BJ (cell line): ENCODE results near the gene UBL7. TPM values are rescaled to one million over a fixed set of nuclear protein-coding genes. Genes with fewer than 3 reads are reported as not detected.
A peak's percentile ranks its signal among the peaks of the same experiment; 100 is the strongest.

Source experiments
- CTCF ChIA-PET: fragments of 350-600 bp; formaldehyde crosslinking; extraction: SDS; loops from one replicate; lab custom pipeline; 2021; ENCODE audit warnings: antibody characterized with exemption, inconsistent platforms; lab: Yijun Ruan, JAX
- POLR2A ChIA-PET: fragments of 300-600 bp; sonication (Branson Sonifier 250); formaldehyde crosslinking; extraction: SDS; loops from one replicate; lab custom pipeline; 2021; ENCODE audit warnings: antibody characterized with exemption; lab: Charles Lee
- DNase-seq: peaks from one replicate; pipeline ENCODE4 v3.0.0-alpha.2; 2011; ENCODE audit warnings: low read depth
- H3K27me3 ChIP-seq: 2 replicates; pipeline ENCODE4 v1.6.0; 2011; ENCODE audit warnings: low read length; ENCODE audit not compliant: control insufficient read depth, insufficient read depth
- H3K36me3 ChIP-seq: 2 replicates; pipeline ENCODE4 v1.5.1; 2011; ENCODE audit warnings: low read length; ENCODE audit not compliant: control insufficient read depth, insufficient read depth
- H3K4me3 ChIP-seq: 2 replicates; pipeline ENCODE4 v1.5.1; 2011; ENCODE audit warnings: low read depth, mild to moderate bottlenecking, control low read depth, low read length
- polyA plus RNA-seq: library from polyadenylated mRNA; depleted of rRNA; stranded (reverse); fragments of >200 nt; gene quantifications from 2 replicates; pipeline ENCODE4 v1.2.3, GENCODE V29; 2011
- TF ChIP-seq, protein P1 (sequence below): IDR thresholded peaks from 2 replicates; pipeline ENCODE4 v1.5.1; 2011; ENCODE audit warnings: low read depth, mild to moderate bottlenecking, control low read depth, inconsistent platforms, low read length, moderate library complexity; ENCODE audit not compliant: insufficient read depth

The UBL7 gene
- polyA plus RNA-seq, 1 experiment, result 87.3 TPM

DNA sequence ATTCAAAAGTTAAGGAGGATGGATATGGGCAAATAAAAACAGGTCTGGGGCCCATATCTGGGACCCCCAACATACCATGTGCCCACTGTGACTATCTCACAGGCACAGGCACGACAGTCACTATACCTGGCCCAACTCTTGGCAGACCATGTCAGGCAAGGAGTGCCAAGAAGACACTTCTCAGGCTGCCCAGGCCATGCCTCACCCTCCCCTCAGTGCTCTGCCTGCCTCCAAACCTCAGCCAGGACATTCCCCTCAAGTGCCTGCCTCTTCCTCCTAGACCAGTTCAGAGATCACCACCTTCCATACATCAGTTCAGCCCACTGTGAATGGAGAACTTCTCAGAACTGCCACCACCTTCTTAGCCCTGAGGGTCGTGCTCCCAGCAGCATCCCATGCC lies 22.8 kb downstream of the UBL7 start:
- POLR2A ChIA-PET, result no interaction called here
- H3K27me3 ChIP-seq, result no peaks in the 10 kb centered on the region
- DNase-seq, result no peak
- no peak overlapping the region for H3K4me3 ChIP-seq
- TF ChIP-seq, protein P1, sequence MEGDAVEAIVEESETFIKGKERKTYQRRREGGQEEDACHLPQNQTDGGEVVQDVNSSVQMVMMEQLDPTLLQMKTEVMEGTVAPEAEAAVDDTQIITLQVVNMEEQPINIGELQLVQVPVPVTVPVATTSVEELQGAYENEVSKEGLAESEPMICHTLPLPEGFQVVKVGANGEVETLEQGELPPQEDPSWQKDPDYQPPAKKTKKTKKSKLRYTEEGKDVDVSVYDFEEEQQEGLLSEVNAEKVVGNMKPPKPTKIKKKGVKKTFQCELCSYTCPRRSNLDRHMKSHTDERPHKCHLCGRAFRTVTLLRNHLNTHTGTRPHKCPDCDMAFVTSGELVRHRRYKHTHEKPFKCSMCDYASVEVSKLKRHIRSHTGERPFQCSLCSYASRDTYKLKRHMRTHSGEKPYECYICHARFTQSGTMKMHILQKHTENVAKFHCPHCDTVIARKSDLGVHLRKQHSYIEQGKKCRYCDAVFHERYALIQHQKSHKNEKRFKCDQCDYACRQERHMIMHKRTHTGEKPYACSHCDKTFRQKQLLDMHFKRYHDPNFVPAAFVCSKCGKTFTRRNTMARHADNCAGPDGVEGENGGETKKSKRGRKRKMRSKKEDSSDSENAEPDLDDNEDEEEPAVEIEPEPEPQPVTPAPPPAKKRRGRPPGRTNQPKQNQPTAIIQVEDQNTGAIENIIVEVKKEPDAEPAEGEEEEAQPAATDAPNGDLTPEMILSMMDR, result no peak
- H3K36me3 ChIP-seq, result no peaks in the 10 kb centered on the region
- CTCF ChIA-PET, result interaction anchor here (0.7 to 19.9 kb wide), 8 partner anchors 8 to 60 kb away, joined by 3 to 622 read pairs (median 7); partner anchors contain the start of gene CYP11A1

DNA sequence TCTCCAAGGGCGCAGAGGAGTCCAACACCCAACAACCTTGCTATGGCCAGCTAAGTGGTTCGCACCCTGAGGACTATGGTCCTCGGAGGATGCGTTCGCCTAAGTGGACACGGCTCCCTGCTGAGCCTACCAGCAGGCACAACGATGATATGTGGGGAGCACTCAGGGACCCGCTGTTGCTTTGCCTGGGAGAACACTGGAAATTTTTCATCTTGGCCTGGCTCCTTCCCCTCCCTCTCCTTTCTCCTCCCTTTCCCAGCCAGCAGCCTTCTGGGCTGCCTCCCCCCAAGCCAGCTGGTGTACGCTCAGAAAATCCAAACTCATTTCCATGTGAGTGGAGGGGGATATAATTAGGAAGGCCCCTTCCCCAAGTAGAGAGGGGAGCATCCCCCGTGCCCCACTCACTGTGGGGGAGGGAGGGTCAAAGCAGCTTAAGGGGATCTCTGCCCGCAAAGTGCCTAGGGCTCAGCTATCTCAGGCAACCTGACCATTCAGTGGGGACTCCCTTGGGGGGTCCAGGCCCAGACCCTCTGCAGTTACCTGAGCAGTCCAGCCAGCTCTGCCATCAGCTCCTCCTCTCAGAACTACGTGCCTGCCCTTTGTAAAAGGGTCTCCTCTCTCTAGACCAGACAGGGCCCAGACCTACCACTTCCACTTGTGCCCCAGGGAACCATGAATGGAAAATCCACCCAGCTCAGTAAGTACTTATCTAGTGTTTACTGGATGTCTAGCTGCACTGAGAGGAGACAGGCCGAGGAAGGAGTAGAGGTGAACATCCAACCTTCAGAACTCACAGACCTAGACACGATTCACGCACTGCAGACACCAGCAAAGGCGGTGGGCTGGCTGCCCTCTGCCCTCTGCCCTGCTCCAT lies 26.5 kb downstream of the UBL7 start:
- no peak for DNase-seq
- Histone ChIP-seq H3K27me3 (no peaks in the 10 kb centered on the region), H3K36me3 (no peaks in the 10 kb centered on the region), H3K4me3 (peak overlapping the region; percentile 91)
- ChIA-PET POLR2A (interaction anchor here (0.6 kb wide), 1 partner anchor 40 kb away, joined by 5 read pairs; no protein-coding TSS in a partner anchor), CTCF (interaction anchor here (1.1 to 19.9 kb wide), 3 partner anchors 23 to 56 kb away, joined by 3 to 622 read pairs (median 3); partner anchors contain the start of gene CYP11A1)
- TF ChIP-seq, protein P1, result no peak

DNA sequence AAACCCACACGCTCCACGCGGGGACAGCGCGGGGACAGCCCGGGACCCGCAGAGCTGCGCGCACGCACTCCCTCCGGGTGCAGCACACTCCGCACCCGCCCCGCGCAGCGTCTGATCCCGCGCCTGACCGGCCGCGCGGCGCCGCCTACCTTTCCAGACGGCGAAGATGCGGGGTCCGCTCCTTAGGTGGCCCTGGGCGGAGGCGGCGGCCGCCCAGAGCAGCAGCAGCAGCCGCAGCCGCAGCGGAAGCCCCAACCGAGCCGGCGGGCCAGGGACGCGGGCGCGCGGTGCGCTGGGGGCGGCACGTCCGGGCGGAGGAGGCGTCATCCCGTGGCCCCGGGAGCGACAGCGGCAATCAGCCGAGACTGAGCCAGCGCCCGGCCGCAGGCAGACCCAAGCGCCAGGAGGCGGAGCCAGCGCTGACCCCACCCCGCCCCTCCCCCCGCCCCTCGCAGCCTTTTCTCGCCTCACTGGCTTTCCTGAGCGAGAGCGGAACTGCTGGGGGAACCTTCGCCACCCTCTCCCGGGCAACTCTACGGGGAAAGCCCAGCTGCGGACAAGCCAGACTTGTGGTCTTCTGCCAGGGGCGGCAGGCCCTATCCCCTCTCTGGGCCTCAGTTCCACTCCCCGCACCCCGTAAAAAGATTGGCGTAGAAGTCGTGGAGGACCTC lies 27.2 kb downstream of the UBL7 start, which contains the start of gene SEMA7A:
TSS of gene SEMA7A (minus strand) at position 367 of the 671 bp plus-strand sequence. CDS start at position 327, 40 bp downstream.
- H3K36me3 ChIP-seq, result no peaks in the 10 kb centered on the region
- CTCF ChIA-PET, result interaction anchor here (1.5 to 19.9 kb wide), 2 partner anchors 22 to 55 kb away, joined by 3 to 622 read pairs; partner anchors contain the start of gene CYP11A1
- POLR2A ChIA-PET, result no interaction called here

DNA sequence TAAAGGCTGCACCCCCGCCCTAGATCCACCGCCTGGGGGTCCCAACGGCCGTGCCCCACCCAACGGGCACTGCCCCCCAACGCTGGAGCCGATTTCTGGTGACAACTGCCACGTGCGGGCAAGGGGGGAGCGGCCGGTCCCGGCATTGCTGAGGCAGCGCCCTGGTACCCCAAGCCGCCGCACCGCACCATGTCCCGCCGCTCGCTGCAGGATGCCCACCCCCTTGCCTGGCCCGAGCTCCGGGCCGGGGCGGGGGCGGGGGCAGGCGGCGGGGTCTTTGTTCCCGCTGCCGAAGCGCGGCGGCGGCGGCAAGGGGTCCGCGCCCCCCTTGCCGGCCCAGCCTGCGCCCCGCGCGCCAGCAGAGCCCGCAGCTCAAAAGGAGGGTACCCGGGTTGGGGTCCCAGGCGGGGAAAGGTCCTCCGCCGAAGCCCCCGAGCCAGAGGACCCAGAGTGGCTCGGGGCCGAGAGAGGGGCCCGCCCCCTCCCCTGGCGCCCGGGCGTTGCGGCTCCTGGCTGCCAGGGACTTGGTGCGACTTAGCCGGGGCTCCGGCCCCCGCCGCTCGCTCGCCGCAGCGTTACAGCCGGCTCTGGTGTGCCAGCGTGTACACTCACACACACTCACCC lies 27.9 kb downstream of the UBL7 start:
- Histone ChIP-seq H3K36me3 (no peaks in the 10 kb centered on the region), H3K27me3 (no peaks in the 10 kb centered on the region), H3K4me3 (peak overlapping the region; percentile 91)
- CTCF ChIA-PET, result interaction anchor here (1.5 to 19.9 kb wide), 2 partner anchors 21 to 55 kb away, joined by 3 to 622 read pairs; partner anchors contain the start of gene CYP11A1
- TF ChIP-seq, protein P1, result no peak
- POLR2A ChIA-PET, result no interaction called here
- DNase-seq, result no peak

More for the DNA sequence above, 27.2 kb downstream of the UBL7 start, which contains the start of gene SEMA7A:
- TF ChIP-seq, protein P1, result no peak
- Histone ChIP-seq H3K27me3 (no peaks in the 10 kb centered on the region), H3K4me3 (peak within 1 kb of the TSS; percentile 91)
- no peak for DNase-seq
